Fibroblast of the conjunctiva (primary cell): ENCODE results near the gene HLA-DMB.

Source experiments
- DNase-seq: peaks from one replicate; pipeline ENCODE4 v3.0.0-alpha.2; 2010; ENCODE audit warnings: low read depth

Gene HLA-DMB

GRCh38 chr6:32906539-32906938 lies 34.3 kb downstream of the HLA-DMB start:
- DNase-seq: no peak

GRCh38 chr6:32905078-32905477 lies 35.8 kb downstream of the HLA-DMB start:
- DNase-seq: no peak

- no peak for DNase-seq
Measured at GRCh38 chr6:32903952-32904351, 36.9 kb downstream of the HLA-DMB start.

GRCh38 chr6:32895006-32895345 lies 45.9 kb downstream of the HLA-DMB start:
- DNase-seq: no peak

GRCh38 chr6:32894085-32895005 lies 46.5 kb downstream of the HLA-DMB start:
- DNase-seq: peak; percentile 69

GRCh38 chr6:32890831-32891230 lies 50.0 kb downstream of the HLA-DMB start:
- DNase-seq: no peak

GRCh38 chr6:32889533-32889932 lies 51.3 kb downstream of the HLA-DMB start:
- DNase-seq: no peak

GRCh38 chr6:32888576-32888975 lies 52.3 kb downstream of the HLA-DMB start:
- no peak for DNase-seq

- no peak for DNase-seq
Measured at GRCh38 chr6:32887616-32888015, 53.2 kb downstream of the HLA-DMB start.

GRCh38 chr6:32886681-32887383 lies 54.0 kb downstream of the HLA-DMB start:
- DNase-seq: peak; percentile 65

GRCh38 chr6:32885698-32886286 lies 55.0 kb downstream of the HLA-DMB start:
- peak; percentile 65 for DNase-seq
